NCI-H526 treated with DMSO at 0.1 percent for 48 hours (cell line): ENCODE measurements around the gene SHBG.
"Not testable (repeated sequence)": the region's sequence is repeated elsewhere in the genome, so short reads cannot be mapped to it uniquely, and the experiment has no call there.

Experiments used
- DNase-seq: peaks from one replicate; lab custom pipeline; 2025; lab: John Stamatoyannopoulos, UW

The SHBG gene, protein sequence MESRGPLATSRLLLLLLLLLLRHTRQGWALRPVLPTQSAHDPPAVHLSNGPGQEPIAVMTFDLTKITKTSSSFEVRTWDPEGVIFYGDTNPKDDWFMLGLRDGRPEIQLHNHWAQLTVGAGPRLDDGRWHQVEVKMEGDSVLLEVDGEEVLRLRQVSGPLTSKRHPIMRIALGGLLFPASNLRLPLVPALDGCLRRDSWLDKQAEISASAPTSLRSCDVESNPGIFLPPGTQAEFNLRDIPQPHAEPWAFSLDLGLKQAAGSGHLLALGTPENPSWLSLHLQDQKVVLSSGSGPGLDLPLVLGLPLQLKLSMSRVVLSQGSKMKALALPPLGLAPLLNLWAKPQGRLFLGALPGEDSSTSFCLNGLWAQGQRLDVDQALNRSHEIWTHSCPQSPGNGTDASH

DNA sequence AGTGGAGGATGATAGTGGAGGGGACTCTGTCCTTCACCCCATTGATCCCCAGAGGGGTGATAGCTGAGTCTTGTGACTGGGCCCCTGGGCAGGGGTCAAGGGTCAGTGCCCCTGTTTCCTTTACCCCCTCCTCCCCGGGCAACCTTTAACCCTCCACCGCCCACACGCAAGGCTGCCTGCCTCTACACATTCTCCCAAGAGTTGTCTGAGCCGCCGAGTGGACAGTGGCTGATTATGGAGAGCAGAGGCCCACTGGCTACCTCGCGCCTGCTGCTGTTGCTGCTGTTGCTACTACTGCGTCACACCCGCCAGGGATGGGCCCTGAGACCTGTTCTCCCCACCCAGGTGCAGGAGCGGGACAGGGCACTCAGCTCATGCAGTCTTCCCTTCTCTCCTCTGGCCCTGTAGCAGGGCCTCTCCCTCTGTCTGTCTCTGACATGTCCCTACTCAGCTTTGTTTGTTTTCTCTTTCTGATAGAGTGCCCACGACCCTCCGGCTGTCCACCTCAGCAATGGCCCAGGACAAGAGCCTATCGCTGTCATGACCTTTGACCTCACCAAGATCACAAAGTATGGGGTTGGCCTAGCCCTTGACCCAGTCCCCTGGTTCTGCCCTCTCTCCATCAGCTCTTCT lies at the start of gene SHBG:
TSS of gene SHBG (plus strand) at position 197 of the 633 bp plus-strand sequence. CDS start at position 235, 38 bp downstream.
- DNase-seq = no peak

DNA sequence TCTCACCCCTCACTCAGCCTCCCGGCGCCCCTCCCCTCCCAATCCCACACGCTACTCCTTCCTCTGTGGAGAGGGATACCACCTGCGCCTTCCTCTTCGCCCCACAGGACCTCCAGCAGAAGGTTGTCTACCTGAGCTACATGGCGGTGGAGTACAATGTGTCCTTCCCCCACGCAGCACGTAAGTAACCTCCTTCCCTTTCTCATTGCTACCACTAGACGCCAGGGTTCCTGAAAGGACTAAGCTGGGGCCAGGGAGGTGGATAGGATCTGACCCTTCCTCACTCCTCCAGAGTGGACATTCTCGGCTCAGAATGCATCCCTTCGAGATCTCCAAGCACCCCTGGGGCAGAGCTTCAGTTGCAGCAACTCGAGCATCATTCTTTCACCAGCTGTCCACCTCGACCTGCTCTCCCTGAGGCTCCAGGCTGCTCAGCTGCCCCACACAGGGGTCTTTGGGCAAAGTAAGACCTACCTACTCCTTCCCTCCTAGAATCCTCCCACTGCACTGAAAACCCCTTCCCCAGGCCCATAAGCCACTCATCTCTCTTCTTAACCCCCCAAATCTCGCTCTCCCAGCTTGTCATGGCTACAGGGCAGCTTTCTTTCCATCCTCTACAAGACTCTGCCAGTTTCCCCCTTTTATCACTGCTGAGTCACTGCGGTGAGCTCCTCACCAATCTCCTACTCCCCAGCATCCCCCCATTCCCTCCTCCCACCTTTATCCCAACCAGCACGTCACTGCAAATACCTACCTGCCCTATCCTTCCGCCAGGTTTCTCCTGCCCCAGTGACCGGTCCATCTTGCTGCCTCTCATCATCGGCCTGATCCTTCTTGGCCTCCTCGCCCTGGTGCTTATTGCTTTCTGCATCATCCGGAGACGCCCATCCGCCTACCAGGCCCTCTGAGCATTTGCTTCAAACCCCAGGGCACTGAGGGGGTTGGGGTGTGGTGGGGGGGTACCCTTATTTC lies 49.0 kb upstream of the SHBG start:
- no peak for DNase-seq

DNA sequence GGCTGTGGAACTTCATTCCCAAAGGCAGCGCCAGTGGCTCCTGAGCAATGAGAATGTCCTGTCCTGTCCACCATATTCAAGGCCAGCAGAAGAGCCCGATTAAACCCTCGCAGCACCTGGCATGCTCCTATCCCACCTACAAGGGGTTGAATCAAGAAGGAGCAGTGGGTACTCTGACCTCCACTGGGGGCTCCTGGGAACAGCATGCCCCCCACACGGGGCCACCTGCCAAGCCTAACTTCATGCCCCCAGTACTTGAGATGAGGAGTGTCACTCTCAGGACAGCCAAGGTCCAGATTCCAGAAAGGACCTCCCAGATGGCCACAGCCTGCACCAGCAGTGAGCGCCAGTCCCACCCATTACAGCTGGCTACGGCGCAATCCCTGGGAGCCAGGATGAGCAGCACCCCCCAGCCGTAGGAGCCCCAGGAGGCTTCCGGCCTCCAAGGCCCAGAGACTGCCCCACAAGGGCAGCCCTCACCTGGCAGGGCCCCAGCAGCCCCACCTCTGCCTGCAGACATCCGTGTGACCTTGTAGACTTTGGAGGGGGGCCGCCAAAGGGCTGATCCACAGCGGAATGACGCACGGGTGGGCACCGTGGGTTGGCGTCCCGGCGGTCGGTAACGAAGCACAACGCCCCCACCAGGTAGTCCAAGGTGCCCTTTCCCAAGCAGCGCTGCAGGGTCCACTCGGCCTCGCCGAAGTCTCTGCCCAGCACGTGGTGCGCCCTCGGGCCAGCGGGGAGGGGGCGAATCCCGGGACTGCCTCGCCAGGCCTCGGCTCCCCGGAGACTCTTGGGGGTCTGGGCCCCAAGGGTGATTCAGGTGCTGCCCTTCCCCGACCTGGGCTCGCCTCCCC lies 47.3 kb upstream of the SHBG start:
- no peak for DNase-seq

DNA sequence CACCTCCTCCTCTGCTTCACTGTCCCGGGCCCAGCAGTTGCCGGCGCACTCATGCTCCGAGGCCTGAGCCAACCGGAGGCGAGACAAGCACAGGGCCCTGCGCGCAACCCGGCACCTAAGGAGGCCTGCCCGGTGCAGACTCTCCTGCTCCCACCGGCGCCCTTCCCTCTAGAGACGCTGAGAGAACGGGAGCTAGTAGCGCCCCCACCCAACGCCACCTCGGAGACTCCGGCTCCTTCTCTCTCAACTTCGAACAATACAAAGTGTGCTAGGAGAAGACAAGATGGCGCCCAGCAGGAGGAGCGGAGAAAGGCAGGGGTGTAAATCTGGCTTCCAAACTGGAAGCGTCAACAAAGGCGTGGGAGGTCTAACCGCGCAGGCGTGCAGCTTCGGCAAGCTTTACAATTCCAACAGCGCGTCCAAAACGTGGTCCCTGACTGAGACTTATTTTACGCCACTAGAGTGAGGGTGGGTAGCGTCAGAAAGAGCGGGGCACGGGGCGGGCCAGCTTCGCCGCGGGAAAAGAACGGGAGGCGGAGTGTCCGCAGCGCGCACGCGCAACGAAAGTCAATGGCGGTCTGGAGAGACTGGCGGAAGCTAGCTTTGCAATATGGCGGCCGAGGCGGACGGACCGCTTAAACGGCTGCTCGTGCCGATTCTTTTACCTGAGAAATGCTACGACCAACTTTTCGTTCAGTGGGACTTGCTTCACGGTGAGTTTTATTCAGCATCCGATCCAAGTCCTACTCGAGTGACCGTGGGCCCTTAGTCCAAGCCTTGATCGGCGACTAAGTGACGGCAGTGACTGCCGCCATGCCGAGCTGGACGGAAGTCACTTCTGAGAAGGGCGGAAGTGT lies 46.5 kb upstream of the SHBG start, which contains the start of gene MPDU1:
TSS of gene MPDU1 (plus strand) at position 600 of the 857 bp plus-strand sequence. CDS start at position 611, 11 bp downstream.
- DNase-seq = peak; percentile 82

DNA sequence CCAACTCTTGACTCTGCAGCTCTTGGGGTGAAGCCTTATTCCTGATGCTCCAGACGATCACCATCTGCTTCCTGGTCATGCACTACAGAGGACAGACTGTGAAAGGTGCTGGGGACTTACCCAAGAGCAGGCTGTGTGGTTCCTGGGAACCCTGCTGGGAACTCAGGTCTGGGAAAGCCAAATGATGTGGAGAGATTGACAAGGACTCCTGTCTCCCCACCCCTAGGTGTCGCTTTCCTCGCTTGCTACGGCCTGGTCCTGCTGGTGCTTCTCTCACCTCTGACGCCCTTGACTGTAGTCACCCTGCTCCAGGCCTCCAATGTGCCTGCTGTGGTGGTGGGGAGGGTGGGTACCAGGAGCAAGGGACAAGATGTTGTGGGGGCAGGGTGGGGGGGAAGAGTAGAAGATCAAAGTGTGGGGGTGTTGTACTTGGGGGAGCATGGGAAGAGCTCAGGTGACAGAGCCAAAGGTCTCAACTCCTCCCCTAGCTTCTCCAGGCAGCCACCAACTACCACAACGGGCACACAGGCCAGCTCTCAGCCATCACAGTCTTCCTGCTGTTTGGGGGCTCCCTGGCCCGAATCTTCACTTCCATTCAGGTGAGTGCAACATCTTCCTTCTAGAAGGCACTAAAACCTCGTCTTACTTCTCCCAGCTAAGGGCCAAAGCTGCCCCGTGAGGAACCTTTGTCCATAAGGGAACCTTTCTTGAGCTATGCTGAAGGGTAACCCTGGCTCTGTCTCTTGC lies 43.1 kb upstream of the SHBG start:
- DNase-seq = no peak

DNA sequence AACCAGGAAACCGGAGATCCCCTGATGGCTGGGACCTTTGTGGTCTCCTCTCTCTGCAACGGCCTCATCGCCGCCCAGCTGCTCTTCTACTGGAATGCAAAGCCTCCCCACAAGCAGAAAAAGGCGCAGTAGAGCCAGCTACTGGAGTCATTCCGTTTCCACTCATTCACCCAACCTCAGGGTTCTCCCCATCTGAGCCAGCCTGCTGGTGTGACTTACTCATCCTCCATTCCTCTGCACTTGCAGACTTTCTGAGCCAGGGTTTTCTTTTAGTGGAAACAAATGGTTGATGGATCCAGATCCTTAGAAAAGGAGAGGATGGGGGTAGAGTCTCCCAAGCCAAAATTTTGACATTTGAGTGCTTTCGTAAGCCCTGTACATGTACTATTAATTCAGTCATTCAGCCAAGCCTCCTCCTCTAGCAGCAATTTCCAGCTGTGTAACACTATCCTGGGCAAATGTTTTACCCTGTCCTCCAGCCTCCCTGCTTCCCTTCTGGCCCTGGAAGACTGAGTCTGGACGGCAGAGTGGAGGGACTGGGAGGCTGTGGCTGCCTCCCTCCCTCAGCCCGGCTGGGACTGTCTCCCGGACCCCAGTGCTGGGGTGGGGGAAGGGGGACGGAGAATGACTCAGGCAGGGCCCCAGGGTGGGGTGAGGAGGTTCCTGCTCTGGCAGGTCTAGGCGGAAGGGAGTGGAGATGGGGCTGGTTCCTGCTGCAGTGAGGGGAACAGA lies 42.3 kb upstream of the SHBG start:
- no peak for DNase-seq

DNA sequence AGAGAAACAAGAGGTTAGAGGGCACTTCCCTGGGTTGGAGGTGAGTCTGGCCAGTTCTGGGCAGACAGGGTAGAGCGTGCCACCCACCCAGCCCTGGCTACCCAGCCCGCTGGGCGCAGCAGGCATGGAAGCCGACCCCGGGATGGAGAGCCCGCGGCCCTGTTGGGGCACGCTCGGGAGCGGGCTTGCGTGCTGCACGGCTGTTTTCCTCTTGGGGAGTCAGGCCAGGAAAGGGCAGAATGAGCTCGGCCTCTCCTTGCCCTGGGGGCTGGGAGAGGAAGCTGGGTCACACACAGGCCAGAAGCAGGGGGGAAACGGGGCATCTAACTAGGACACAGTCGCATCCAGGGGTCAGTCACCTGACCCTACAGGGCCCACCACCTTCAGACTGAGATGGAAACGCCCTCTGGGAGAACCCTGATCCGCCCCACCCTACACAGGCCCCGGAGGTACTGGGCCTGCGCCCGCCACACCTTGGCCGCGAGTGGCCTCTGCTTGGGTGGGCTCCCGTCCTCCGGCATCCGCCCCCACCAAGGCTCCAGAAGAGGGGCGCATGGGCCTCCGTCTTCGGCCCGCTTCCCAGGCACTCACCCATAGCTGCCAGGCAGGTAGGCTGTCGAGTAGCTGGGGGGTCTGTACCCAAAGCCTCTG lies 41.3 kb upstream of the SHBG start:
- DNase-seq = no peak

DNA sequence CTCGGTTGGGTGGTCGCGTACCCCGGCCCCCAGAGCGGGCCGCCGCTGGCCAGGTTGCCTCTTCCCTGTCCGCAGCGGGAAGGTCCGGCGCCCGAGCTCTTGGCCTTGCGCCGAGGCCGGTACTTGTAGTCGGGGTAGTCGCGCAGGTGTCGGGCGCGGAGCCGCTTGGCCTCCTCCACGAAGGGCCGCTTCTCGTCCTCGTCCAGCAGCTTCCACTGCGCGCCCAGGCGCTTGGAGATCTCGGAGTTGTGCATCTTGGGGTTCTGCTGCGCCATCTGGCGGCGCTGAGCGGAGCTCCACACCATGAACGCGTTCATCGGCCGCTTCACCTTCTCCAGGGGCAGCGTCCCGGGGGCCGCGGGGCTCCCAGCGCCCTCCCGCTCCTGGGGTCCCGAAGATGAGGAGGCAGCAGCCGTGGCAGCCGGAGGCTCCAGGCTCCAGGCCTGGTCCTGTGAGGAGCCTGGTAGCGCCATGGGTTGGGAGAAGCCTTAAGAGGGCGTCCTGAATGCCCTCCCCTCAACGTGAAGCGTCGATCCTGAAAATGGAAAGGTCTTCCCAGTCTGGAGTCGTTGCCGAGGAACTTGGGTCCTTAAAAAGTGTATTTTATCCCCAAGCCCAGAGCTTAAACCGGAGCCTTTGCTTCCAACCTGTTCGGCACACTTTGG lies 40.6 kb upstream of the SHBG start:
- peak; percentile 28 for DNase-seq

DNA sequence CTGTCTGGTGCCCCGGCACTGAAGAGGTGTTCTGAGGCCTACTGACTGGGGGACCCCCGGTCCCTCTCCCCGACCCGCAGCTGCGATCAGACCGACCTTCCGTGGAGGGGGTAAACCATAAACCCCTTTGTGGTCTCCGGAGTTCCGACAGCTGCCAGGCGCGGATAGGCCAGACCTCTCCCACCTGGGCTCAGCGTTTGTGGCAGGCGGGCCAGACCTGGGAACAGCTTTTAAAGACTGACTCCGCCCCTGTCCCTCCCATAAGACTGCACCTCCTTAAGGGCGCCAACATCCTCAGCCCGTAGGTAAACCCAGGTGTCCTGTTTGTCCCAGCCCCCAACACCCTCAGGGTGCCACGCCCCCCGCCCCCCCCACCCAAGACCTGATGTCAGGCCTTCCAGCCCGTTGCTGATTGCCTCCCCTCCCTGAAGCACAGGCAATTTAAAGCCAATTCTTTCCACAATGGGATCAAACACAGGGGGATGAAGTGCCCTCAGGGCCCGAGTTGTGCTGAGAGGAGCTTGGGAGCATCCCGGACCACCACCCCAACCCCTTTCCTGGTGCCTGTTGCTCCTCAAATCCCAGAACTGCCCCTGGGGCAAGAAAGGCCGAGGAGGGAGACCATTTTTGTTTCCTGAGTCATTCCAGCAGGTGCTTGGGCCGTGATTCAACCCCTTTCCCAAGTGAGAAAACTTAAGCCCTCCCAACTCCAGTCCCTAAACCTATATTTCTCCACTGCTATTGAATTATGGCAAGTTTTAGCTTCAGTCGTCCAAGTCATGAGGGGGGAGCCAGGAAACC lies 39.8 kb upstream of the SHBG start, which contains the start of gene SOX15:
TSS of gene SOX15 (minus strand) at position 204 of the 801 bp plus-strand sequence. CDS start 418 bp downstream, outside the sequence.
- DNase-seq = no peak

DNA sequence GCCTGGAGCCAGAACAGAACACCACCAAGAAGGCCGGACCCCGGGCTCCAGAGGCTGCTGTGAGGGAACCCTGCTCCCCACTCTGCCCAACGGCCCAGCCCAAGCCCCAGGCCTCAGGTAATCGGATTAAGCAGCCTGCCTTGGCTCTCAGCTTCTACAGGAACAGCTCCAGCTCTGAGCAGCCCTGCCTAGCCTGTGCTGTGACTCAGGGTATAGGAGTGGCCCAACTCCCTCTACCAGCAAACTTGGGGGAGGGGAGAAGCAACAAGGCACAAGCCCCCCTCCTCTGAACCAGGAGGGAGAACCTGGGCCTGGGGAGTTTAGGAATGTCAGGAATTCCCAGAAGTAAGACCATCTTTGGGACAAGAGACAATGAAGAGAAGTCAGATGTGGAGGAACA lies 39.2 kb upstream of the SHBG start:
- no peak for DNase-seq

DNA sequence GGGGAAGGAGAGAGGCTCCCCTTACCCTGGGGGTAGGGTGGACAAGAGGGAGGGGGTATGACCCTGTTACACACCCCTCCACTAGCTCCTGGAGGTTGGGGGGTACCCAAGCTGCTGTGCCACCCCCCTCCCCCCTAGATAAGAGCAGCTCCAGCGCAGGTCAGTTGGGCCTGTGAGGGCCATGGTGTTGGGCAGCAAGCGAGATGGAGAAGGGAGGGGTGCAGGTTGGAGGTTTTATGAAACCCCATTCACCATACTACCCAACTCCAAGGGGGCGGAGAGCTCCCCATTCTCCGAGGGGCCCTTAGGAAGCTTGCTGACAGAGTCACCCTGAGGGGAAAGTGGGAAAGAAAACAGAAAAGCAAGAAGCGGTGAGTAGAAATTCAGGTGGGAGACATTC lies 38.3 kb upstream of the SHBG start:
- DNase-seq = no peak

DNA sequence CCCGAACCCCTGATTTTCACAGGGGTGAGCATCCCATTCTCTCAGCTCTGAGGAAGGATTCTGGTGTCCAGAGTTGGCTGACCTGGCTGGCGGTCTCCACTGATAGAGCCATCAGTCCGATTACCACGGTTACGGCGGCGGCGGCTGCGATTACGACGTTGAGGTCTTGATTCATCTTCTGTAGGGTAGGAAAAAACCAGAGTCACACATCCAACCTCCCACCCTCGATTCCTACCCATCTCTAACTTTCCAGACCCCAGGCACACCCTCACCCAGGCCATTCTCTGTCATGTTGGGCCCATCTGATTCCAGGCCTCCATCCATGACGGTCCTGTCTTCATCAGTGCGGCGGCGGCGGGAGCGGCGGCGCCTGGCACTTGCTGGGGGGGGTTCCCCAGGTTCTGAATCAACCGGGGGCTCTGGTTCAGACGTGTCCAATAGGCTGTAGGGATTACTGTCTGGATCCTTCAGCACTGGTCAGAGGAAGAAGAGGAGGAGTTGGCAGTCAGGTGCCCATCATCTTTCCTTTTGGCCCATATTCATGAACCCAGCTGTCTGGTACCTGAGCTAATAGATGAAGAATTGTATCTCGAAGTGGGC lies 37.4 kb upstream of the SHBG start:
- no peak for DNase-seq

DNA sequence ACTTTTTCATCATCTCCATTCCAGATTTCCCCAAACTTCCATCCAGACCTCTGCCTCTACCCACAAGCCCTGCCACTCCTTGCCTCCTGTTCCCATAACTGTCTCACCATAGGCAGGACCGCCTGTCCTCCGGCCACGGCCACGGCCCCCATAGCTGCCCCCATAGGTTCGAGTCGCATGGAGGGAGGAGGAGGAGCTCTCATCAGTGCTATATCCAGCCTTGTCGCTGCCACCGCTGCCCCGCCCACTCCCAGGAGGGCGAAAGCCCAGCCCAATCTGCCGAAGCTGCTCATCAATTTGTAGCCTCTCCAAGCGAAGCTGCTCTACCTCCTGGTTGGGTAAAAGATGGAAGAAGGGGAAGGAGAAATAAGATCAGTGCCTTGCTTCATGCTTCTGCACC lies 36.6 kb upstream of the SHBG start:
- no peak for DNase-seq

DNA sequence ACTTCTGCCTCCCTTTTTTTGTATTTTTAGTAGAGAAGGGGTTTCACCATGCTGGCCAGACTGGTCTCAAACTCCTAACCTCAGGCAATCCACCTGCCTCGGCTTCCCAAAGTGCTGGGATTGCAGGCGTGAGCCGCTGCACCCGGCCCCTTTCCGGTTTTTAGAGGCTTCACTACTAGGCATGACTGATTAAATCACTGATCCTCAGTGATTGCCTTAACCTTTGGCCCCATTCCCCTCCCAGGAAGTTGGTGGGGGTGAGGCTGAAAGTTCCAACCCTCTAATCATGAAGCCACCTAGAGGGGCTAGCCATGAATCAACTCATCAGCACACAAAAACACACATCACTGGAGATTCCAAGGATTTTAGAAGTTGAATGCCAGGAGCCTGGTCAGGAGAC lies 32.4 kb upstream of the SHBG start:
- DNase-seq = not testable (repeated sequence)

DNA sequence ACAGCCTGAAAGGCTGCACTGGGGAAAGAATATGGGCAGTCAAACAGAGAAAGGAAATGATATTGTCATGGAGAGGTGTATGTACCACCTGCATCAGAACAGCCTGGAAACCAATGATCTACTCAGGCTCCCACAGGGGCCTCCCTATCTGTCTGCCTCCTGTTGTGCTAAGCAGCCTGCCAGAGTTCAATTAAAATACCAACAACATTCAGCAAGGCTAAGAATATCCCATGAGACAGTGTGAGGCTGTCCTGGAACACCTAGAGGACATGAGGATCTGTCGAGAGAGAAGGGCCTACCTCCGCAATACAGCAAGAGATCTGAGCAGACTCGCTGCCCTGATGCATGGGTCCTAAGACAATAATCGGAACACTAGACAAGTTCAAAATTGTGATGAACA lies 23.7 kb upstream of the SHBG start:
- no peak for DNase-seq

DNA sequence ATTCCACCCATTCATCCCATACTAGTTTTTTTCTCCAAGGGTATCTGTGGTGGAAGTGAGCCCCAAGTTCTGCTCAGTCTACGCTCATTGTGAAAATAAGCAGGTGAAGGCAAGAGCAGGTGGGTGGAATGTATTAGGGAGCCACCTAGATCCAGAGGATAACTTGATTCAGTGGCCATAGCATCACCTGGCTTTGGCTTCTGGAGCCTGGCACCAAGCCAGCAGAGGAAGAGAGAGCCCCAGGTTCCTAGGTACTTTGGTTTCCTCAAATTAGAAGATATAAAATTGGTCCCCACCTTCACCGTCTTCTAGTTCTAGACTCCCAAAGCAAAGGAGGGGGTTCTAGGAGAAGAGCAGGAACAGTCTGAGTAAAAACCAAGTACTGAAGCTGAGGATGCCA lies 19.3 kb upstream of the SHBG start:
- DNase-seq = no peak
